Endothelial cell (in vitro differentiated cells): ENCODE data around the gene MB21D2. TPM values are rescaled to one million over a fixed set of nuclear protein-coding genes. Genes with fewer than 3 reads are reported as not detected.

ENCODE experiments used
- DNase-seq: peaks from one replicate; pipeline ENCODE4 v3.0.0; 2021; ENCODE audit warnings: low spot score
- H3K27ac Mint-ChIP-seq: one replicate; pipeline ENCODE4 v1.8.0; 2021; ENCODE audit warnings: mixed read lengths, inconsistent platforms; ENCODE audit not compliant: unreplicated experiment
- H3K27me3 Mint-ChIP-seq: one replicate; pipeline ENCODE4 v1.8.0; 2021; ENCODE audit warnings: mild to moderate bottlenecking, moderate library complexity, mixed read lengths, inconsistent platforms; ENCODE audit not compliant: unreplicated experiment
- H3K36me3 Mint-ChIP-seq: one replicate; pipeline ENCODE4 v1.8.0; 2021; ENCODE audit warnings: mild to moderate bottlenecking, low read depth, mixed read lengths, inconsistent platforms; ENCODE audit not compliant: unreplicated experiment
- H3K4me1 Mint-ChIP-seq: one replicate; pipeline ENCODE4 v1.8.0; 2021; ENCODE audit warnings: mild to moderate bottlenecking, mixed read lengths, inconsistent platforms; ENCODE audit not compliant: unreplicated experiment
- H3K4me3 Mint-ChIP-seq: one replicate; pipeline ENCODE4 v1.8.0; 2021; ENCODE audit warnings: mild to moderate bottlenecking, mixed read lengths, inconsistent platforms; ENCODE audit not compliant: unreplicated experiment
- H3K9me3 Mint-ChIP-seq: one replicate; pipeline ENCODE4 v1.8.0; 2021; ENCODE audit warnings: mixed read lengths, inconsistent platforms; ENCODE audit not compliant: unreplicated experiment
- CTCF ChIP-seq: fragments of 200-600 bp; sonication (generic); IDR thresholded peaks from one replicate; pipeline ENCODE4 v1.5.0; 2021; ENCODE audit warnings: antibody characterized with exemption; ENCODE audit not compliant: unreplicated experiment
- total RNA-seq: library from RNA; stranded (reverse); fragmentation: NEBNext Ultra II Directional; extraction: Animal tissue kit (Norgen Biotek cat#: 25700); gene quantifications from one replicate; pipeline ENCODE4 v1.2.1, GENCODE V29; 2021; ENCODE audit not compliant: unreplicated experiment

MB21D2 gene
- total RNA-seq, 1 donor from 2014 or later: 4.3 TPM

GRCh38 chr3:192821161-192821560, 96.5 kb downstream of the MB21D2 start:
- DNase-seq: no peak
- Mint-ChIP-seq H3K9me3 (no peaks in the 10 kb centered on the region), H3K27ac (no peak overlapping the region), H3K4me1 (no peaks in the 10 kb centered on the region), H3K36me3 (no peaks in the 10 kb centered on the region), H3K27me3 (no peaks in the 10 kb centered on the region), H3K4me3 (no peak overlapping the region)
- no peak for TF ChIP-seq CTCF

- no peak for DNase-seq
- no peaks in the 10 kb centered on the region for H3K4me1 Mint-ChIP-seq
- no peak overlapping the region for H3K4me3 Mint-ChIP-seq
- TF ChIP-seq CTCF: no peak
- no peak overlapping the region for H3K27ac Mint-ChIP-seq
- no peaks in the 10 kb centered on the region for H3K9me3 Mint-ChIP-seq
- no peaks in the 10 kb centered on the region for H3K36me3 Mint-ChIP-seq
- H3K27me3 Mint-ChIP-seq: no peaks in the 10 kb centered on the region
Observed at GRCh38 chr3:192820161-192820560, 97.5 kb downstream of the MB21D2 start.

GRCh38 chr3:192819001-192819569, 98.6 kb downstream of the MB21D2 start:
- Mint-ChIP-seq H3K4me1 (no peaks in the 10 kb centered on the region), H3K4me3 (no peak overlapping the region), H3K9me3 (no peaks in the 10 kb centered on the region), H3K27me3 (no peaks in the 10 kb centered on the region), H3K36me3 (no peaks in the 10 kb centered on the region), H3K27ac (no peak overlapping the region)
- no peak for DNase-seq
- TF ChIP-seq CTCF: no peak

GRCh38 chr3:192818126-192818525, 99.5 kb downstream of the MB21D2 start:
- TF ChIP-seq CTCF: no peak
- Mint-ChIP-seq H3K36me3 (no peaks in the 10 kb centered on the region), H3K4me1 (no peaks in the 10 kb centered on the region), H3K27me3 (no peaks in the 10 kb centered on the region), H3K4me3 (no peak overlapping the region), H3K27ac (no peak overlapping the region), H3K9me3 (no peaks in the 10 kb centered on the region)
- DNase-seq: no peak

GRCh38 chr3:192817506-192817905, 100.2 kb downstream of the MB21D2 start:
- Mint-ChIP-seq H3K36me3 (no peaks in the 10 kb centered on the region), H3K4me1 (no peaks in the 10 kb centered on the region), H3K4me3 (no peak overlapping the region), H3K9me3 (no peaks in the 10 kb centered on the region), H3K27me3 (no peaks in the 10 kb centered on the region), H3K27ac (no peak overlapping the region)
- TF ChIP-seq CTCF: no peak
- no peak for DNase-seq
